ENCODE results near the gene SH2D6. TPM values are rescaled to one million over a fixed set of nuclear protein-coding genes. Genes with fewer than 3 reads are reported as not detected.

The SH2D6 gene
- total RNA-seq, 1 donor from 2014 or later, result not detected

GRCh38 chr2:85444629-85445172, 26.2 kb downstream of the SH2D6 start:
- DNase-seq (ENCODE audit: low read depth) (no peak), FAIRE-seq (no peak)
- TF ChIP-seq, protein P1, sequence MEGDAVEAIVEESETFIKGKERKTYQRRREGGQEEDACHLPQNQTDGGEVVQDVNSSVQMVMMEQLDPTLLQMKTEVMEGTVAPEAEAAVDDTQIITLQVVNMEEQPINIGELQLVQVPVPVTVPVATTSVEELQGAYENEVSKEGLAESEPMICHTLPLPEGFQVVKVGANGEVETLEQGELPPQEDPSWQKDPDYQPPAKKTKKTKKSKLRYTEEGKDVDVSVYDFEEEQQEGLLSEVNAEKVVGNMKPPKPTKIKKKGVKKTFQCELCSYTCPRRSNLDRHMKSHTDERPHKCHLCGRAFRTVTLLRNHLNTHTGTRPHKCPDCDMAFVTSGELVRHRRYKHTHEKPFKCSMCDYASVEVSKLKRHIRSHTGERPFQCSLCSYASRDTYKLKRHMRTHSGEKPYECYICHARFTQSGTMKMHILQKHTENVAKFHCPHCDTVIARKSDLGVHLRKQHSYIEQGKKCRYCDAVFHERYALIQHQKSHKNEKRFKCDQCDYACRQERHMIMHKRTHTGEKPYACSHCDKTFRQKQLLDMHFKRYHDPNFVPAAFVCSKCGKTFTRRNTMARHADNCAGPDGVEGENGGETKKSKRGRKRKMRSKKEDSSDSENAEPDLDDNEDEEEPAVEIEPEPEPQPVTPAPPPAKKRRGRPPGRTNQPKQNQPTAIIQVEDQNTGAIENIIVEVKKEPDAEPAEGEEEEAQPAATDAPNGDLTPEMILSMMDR (IDR thresholded peaks at IDR 0.05; ENCODE audit: insufficient read depth, low read length, severe bottlenecking), result no peak
- H3K36me3 ChIP-seq (ENCODE audit: control insufficient read depth, insufficient read depth, low read length), result no peaks in the 10 kb centered on the region
- no peak overlapping the region for H3K4me3 ChIP-seq (ENCODE audit: low read depth, low read length)
- no peaks in the 10 kb centered on the region for H3K27me3 ChIP-seq (ENCODE audit: control insufficient read depth, insufficient read depth, low read length)

DNA sequence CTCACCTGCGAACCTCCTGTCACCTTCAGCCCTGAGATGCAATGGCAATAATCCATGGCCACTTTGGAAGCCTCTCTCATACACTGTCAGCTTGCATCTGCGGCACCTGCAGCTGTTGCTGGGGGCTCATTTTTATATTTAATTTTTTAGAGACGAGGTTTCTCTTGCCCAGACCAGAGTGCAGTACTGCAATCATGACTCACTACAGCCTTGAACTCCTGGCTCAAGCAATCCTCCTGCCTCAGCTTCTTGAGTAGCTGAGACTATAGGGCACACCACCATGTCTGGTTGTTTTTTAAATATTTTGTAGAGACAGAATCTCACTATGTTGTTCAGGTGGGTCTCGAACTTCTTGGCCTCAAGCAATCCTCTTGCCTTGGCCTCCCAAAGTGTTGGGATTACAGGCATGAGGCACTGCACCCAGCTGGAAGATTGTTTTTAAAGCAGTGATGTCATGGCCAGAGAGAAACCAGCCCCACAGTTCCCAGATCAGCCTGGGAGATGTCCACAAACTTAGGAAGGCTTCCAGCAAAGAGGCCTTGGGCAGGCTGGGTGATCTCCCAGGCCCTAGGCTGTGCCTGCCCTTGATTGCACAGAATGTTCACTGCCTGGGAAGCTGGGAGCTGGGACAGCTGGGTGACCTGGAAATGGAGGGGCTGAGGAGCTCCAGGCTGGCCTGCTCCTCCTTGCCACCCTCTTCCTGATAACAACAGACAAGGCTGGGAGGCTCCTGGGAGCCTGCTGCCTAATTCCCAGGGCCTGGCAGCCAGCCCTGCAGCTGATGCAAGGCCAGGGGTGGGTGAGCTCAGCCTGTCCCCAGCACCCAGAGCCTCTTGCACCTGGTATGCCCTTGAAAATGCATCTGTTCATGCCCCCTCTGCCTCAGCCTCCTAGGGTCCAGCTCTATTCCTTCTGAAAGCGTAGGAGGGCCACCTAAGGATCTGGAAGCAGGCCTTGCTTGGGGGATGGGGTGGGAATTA, 27.1 kb downstream of the SH2D6 start:
- no peak overlapping the region for H3K4me3 ChIP-seq (ENCODE audit: low read depth, low read length)
- DNase-seq (ENCODE audit: low read depth) (no peak), FAIRE-seq (no peak)
- TF ChIP-seq, protein P1 (IDR thresholded peaks at IDR 0.05; ENCODE audit: insufficient read depth, low read length, severe bottlenecking), result no peak
- no peaks in the 10 kb centered on the region for H3K27me3 ChIP-seq (ENCODE audit: control insufficient read depth, insufficient read depth, low read length)
- no peaks in the 10 kb centered on the region for H3K36me3 ChIP-seq (ENCODE audit: control insufficient read depth, insufficient read depth, low read length)

GRCh38 chr2:85446296-85447221, 28.0 kb downstream of the SH2D6 start:
- FAIRE-seq (no peak), DNase-seq (ENCODE audit: low read depth) (no peak)
- TF ChIP-seq, protein P1 (IDR thresholded peaks at IDR 0.05; ENCODE audit: insufficient read depth, low read length, severe bottlenecking), result no peak
- Histone ChIP-seq H3K4me3 (ENCODE audit: low read depth, low read length) (no peak overlapping the region), H3K27me3 (ENCODE audit: control insufficient read depth, insufficient read depth, low read length) (no peaks in the 10 kb centered on the region), H3K36me3 (ENCODE audit: control insufficient read depth, insufficient read depth, low read length) (no peaks in the 10 kb centered on the region)

GRCh38 chr2:85447222-85447585, 28.7 kb downstream of the SH2D6 start:
- no peak for FAIRE-seq
- TF ChIP-seq, protein P1 (IDR thresholded peaks at IDR 0.05; ENCODE audit: insufficient read depth, low read length, severe bottlenecking), result no peak
- no peak for DNase-seq (ENCODE audit: low read depth)
- Histone ChIP-seq H3K36me3 (ENCODE audit: control insufficient read depth, insufficient read depth, low read length) (no peaks in the 10 kb centered on the region), H3K4me3 (ENCODE audit: low read depth, low read length) (no peak overlapping the region), H3K27me3 (ENCODE audit: control insufficient read depth, insufficient read depth, low read length) (no peaks in the 10 kb centered on the region)

GRCh38 chr2:85448461-85449213, 30.1 kb downstream of the SH2D6 start:
- no peak overlapping the region for H3K4me3 ChIP-seq (ENCODE audit: low read depth, low read length)
- TF ChIP-seq, protein P1 (IDR thresholded peaks at IDR 0.05; ENCODE audit: insufficient read depth, low read length, severe bottlenecking), result no peak
- H3K27me3 ChIP-seq (ENCODE audit: control insufficient read depth, insufficient read depth, low read length), result no peaks in the 10 kb centered on the region
- FAIRE-seq (no peak), DNase-seq (ENCODE audit: low read depth) (no peak)
- no peaks in the 10 kb centered on the region for H3K36me3 ChIP-seq (ENCODE audit: control insufficient read depth, insufficient read depth, low read length)
